ENCODE results near the gene RP2. TPM values are rescaled to one million over a fixed set of nuclear protein-coding genes. Genes with fewer than 3 reads are reported as not detected.

RP2 gene
- total RNA-seq, 1 donor from 2014 or later = 15.0 TPM

- DNase-seq (ENCODE audit: low spot score) = no peak
These were observed 4.5 kb downstream of the RP2 start for GRCh38 chrX:46841346-46841745.

GRCh38 chrX:46844913-46845312 lies 8.1 kb downstream of the RP2 start:
- DNase-seq (ENCODE audit: low spot score) = no peak

- DNase-seq (ENCODE audit: low spot score) = no peak
These were observed 13.1 kb downstream of the RP2 start for GRCh38 chrX:46849933-46850332.

- DNase-seq (ENCODE audit: low spot score) = no peak
These were observed 13.9 kb downstream of the RP2 start for GRCh38 chrX:46850771-46851170.

- no peak for DNase-seq (ENCODE audit: low spot score)
These were observed 19.6 kb downstream of the RP2 start for GRCh38 chrX:46856483-46856882.

- DNase-seq (ENCODE audit: low spot score) = no peak
These were observed 23.7 kb downstream of the RP2 start for GRCh38 chrX:46860557-46860956.

- no peak for DNase-seq (ENCODE audit: low spot score)
These were observed 26.2 kb downstream of the RP2 start for GRCh38 chrX:46863072-46863471.

- no peak for DNase-seq (ENCODE audit: low spot score)
These were observed 27.8 kb downstream of the RP2 start for GRCh38 chrX:46864606-46865005.

- DNase-seq (ENCODE audit: low spot score) = no peak
These were observed 28.4 kb downstream of the RP2 start for GRCh38 chrX:46865281-46865680.

GRCh38 chrX:46866726-46867125 lies 29.9 kb downstream of the RP2 start:
- no peak for DNase-seq (ENCODE audit: low spot score)

- DNase-seq (ENCODE audit: low spot score) = no peak
These were observed 36.9 kb downstream of the RP2 start for GRCh38 chrX:46873746-46874145.

GRCh38 chrX:46876901-46877300 lies 40.1 kb downstream of the RP2 start:
- no peak for DNase-seq (ENCODE audit: low spot score)

- no peak for DNase-seq (ENCODE audit: low spot score)
These were observed 45.4 kb downstream of the RP2 start for GRCh38 chrX:46882266-46882665.

- no peak for DNase-seq (ENCODE audit: low spot score)
These were observed 48.0 kb downstream of the RP2 start for GRCh38 chrX:46884799-46885198.

GRCh38 chrX:46898207-46898606 lies 61.4 kb downstream of the RP2 start:
- no peak for DNase-seq (ENCODE audit: low spot score)

GRCh38 chrX:46903458-46904242 lies 66.8 kb downstream of the RP2 start:
- DNase-seq (ENCODE audit: low spot score) = no peak

GRCh38 chrX:46904626-46905025 lies 67.8 kb downstream of the RP2 start:
- no peak for DNase-seq (ENCODE audit: low spot score)

GRCh38 chrX:46910415-46910814 lies 73.6 kb downstream of the RP2 start:
- no peak for DNase-seq (ENCODE audit: low spot score)

- no peak for DNase-seq (ENCODE audit: low spot score)
These were observed 75.3 kb downstream of the RP2 start, which contains the start of gene JADE3 for GRCh38 chrX:46912098-46912602. Gene JADE3 (plus strand): TSS chrX:46912421. CDS start chrX:46984895, 72,474 bp downstream.

GRCh38 chrX:46912603-46913491 lies 76.0 kb downstream of the RP2 start:
- DNase-seq (ENCODE audit: low spot score) = no peak

- DNase-seq (ENCODE audit: low spot score) = no peak
These were observed 76.8 kb downstream of the RP2 start for GRCh38 chrX:46913667-46914066.

GRCh38 chrX:46916273-46916672 lies 79.4 kb downstream of the RP2 start:
- no peak for DNase-seq (ENCODE audit: low spot score)
